Activated naive CD8-positive, alpha-beta T cell treated with anti-CD3 and anti-CD28 coated beads for 36 hours (primary cell): ENCODE data around the gene ZNF827. TPM values are rescaled to one million over a fixed set of nuclear protein-coding genes. Genes with fewer than 3 reads are reported as not detected.

Experiments
- DNase-seq: peaks from one replicate; pipeline ENCODE4 v3.0.0; 2021
- H3K27ac Mint-ChIP-seq: one replicate; pipeline ENCODE4 v1.8.0; 2022; ENCODE audit warnings: mild to moderate bottlenecking, moderate library complexity, mixed read lengths
- H3K27me3 Mint-ChIP-seq: one replicate; pipeline ENCODE4 v1.8.0; 2022; ENCODE audit warnings: mild to moderate bottlenecking, mixed read lengths
- H3K36me3 Mint-ChIP-seq: one replicate; pipeline ENCODE4 v1.8.0; 2021; ENCODE audit warnings: mild to moderate bottlenecking, mixed read lengths
- H3K4me1 Mint-ChIP-seq: one replicate; pipeline ENCODE4 v1.8.0; 2021; ENCODE audit warnings: mixed read lengths
- H3K4me3 Mint-ChIP-seq: one replicate; pipeline ENCODE4 v1.8.0; 2022; ENCODE audit warnings: mild to moderate bottlenecking, moderate library complexity, mixed read lengths
- H3K9me3 Mint-ChIP-seq: one replicate; pipeline ENCODE4 v1.8.0; 2022; ENCODE audit warnings: mixed read lengths
- total RNA-seq, 2 experiments: library from RNA; stranded (reverse); gene quantifications; one replicate each; pipeline ENCODE4 v1.2.3, GENCODE V29; 2021

Gene ZNF827
- total RNA-seq, 2 experiments from 2014 or later: 22.8 to 23.0 TPM

- peaks cover 18% of the 10 kb centered on the region for H3K27me3 Mint-ChIP-seq
- no peaks in the 10 kb centered on the region for H3K36me3 Mint-ChIP-seq
- H3K9me3 Mint-ChIP-seq: no peaks in the 10 kb centered on the region
- H3K27ac Mint-ChIP-seq: no peak overlapping the region
- no peak for DNase-seq
- no peak overlapping the region for H3K4me3 Mint-ChIP-seq
- H3K4me1 Mint-ChIP-seq: peaks cover 11% of the 10 kb centered on the region
Observed at GRCh38 chr4:145735827-145736226, 202.8 kb downstream of the ZNF827 start.

GRCh38 chr4:145735347-145735675 lies 203.3 kb downstream of the ZNF827 start:
- H3K4me1 Mint-ChIP-seq: peaks cover 11% of the 10 kb centered on the region
- DNase-seq: no peak
- no peaks in the 10 kb centered on the region for H3K9me3 Mint-ChIP-seq

GRCh38 chr4:145734576-145735346 lies 203.9 kb downstream of the ZNF827 start:
- H3K27ac Mint-ChIP-seq: no peak overlapping the region
- peaks cover 11% of the 10 kb centered on the region for H3K4me1 Mint-ChIP-seq
- H3K9me3 Mint-ChIP-seq: no peaks in the 10 kb centered on the region
- DNase-seq: no peak
- H3K27me3 Mint-ChIP-seq: peaks cover 20% of the 10 kb centered on the region
- no peak overlapping the region for H3K4me3 Mint-ChIP-seq
- H3K36me3 Mint-ChIP-seq: no peaks in the 10 kb centered on the region

More at GRCh38 chr4:145735347-145735675, 203.3 kb downstream of the ZNF827 start:
- Mint-ChIP-seq H3K27me3 (peaks cover 16% of the 10 kb centered on the region), H3K27ac (no peak overlapping the region), H3K4me3 (no peak overlapping the region), H3K36me3 (no peaks in the 10 kb centered on the region)

GRCh38 chr4:145734031-145734430 lies 204.6 kb downstream of the ZNF827 start:
- Mint-ChIP-seq H3K27ac (no peak overlapping the region), H3K4me1 (peaks cover 11% of the 10 kb centered on the region), H3K9me3 (no peaks in the 10 kb centered on the region), H3K27me3 (peaks cover 25% of the 10 kb centered on the region), H3K4me3 (no peak overlapping the region), H3K36me3 (no peaks in the 10 kb centered on the region)
- DNase-seq: no peak

GRCh38 chr4:145732895-145733880 lies 205.4 kb downstream of the ZNF827 start:
- Mint-ChIP-seq H3K36me3 (no peaks in the 10 kb centered on the region), H3K27me3 (peaks cover 27% of the 10 kb centered on the region), H3K4me1 (peaks cover 11% of the 10 kb centered on the region), H3K27ac (peak overlapping the region; percentile 60), H3K9me3 (no peaks in the 10 kb centered on the region), H3K4me3 (peak overlapping the region; percentile 73)
- DNase-seq: peak; percentile 90

- DNase-seq: no peak
- peak overlapping the region; percentile 72 for H3K4me3 Mint-ChIP-seq
- no peaks in the 10 kb centered on the region for H3K36me3 Mint-ChIP-seq
- peaks cover 29% of the 10 kb centered on the region for H3K27me3 Mint-ChIP-seq
- peaks cover 11% of the 10 kb centered on the region for H3K4me1 Mint-ChIP-seq
- peak overlapping the region; percentile 42 for H3K27ac Mint-ChIP-seq
- H3K9me3 Mint-ChIP-seq: no peaks in the 10 kb centered on the region
Observed at GRCh38 chr4:145732001-145732815, 206.4 kb downstream of the ZNF827 start.

- no peak for DNase-seq
- Mint-ChIP-seq H3K36me3 (no peaks in the 10 kb centered on the region), H3K4me3 (no peak overlapping the region), H3K27me3 (peaks cover 29% of the 10 kb centered on the region), H3K9me3 (no peaks in the 10 kb centered on the region), H3K27ac (no peak overlapping the region), H3K4me1 (peaks cover 11% of the 10 kb centered on the region)
Observed at GRCh38 chr4:145731028-145731427, 207.6 kb downstream of the ZNF827 start.

- Mint-ChIP-seq H3K9me3 (no peaks in the 10 kb centered on the region), H3K27ac (no peak overlapping the region), H3K4me3 (no peak overlapping the region), H3K36me3 (no peaks in the 10 kb centered on the region), H3K27me3 (peaks cover 32% of the 10 kb centered on the region), H3K4me1 (peaks cover 11% of the 10 kb centered on the region)
- DNase-seq: no peak
Observed at GRCh38 chr4:145730026-145730425, 208.6 kb downstream of the ZNF827 start.

- H3K4me1 Mint-ChIP-seq: peaks cover 14% of the 10 kb centered on the region
- no peak for DNase-seq
- H3K27ac Mint-ChIP-seq: no peak overlapping the region
- no peaks in the 10 kb centered on the region for H3K9me3 Mint-ChIP-seq
- no peak overlapping the region for H3K4me3 Mint-ChIP-seq
- H3K27me3 Mint-ChIP-seq: peaks cover 21% of the 10 kb centered on the region
- no peaks in the 10 kb centered on the region for H3K36me3 Mint-ChIP-seq
Observed at GRCh38 chr4:145723336-145723735, 215.3 kb downstream of the ZNF827 start.

GRCh38 chr4:145722561-145722960 lies 216.1 kb downstream of the ZNF827 start:
- DNase-seq: no peak
- H3K4me1 Mint-ChIP-seq: peaks cover 14% of the 10 kb centered on the region
- peaks cover 24% of the 10 kb centered on the region for H3K27me3 Mint-ChIP-seq
- no peak overlapping the region for H3K27ac Mint-ChIP-seq
- no peaks in the 10 kb centered on the region for H3K36me3 Mint-ChIP-seq
- no peak overlapping the region for H3K4me3 Mint-ChIP-seq
- H3K9me3 Mint-ChIP-seq: no peaks in the 10 kb centered on the region

GRCh38 chr4:145720656-145721055 lies 218.0 kb downstream of the ZNF827 start:
- Mint-ChIP-seq H3K27me3 (peaks cover 27% of the 10 kb centered on the region), H3K4me1 (peaks cover 14% of the 10 kb centered on the region), H3K36me3 (no peaks in the 10 kb centered on the region), H3K27ac (peak overlapping the region; percentile 67), H3K4me3 (no peak overlapping the region), H3K9me3 (no peaks in the 10 kb centered on the region)
- no peak for DNase-seq

- Mint-ChIP-seq H3K4me3 (peak overlapping the region; percentile 49), H3K36me3 (no peaks in the 10 kb centered on the region), H3K4me1 (peaks cover 14% of the 10 kb centered on the region), H3K27ac (peak overlapping the region; percentile 67), H3K9me3 (no peaks in the 10 kb centered on the region), H3K27me3 (peaks cover 25% of the 10 kb centered on the region)
- DNase-seq: peak; percentile 51
Observed at GRCh38 chr4:145719752-145720624, 218.6 kb downstream of the ZNF827 start.

GRCh38 chr4:145716661-145717200 lies 221.9 kb downstream of the ZNF827 start:
- H3K9me3 Mint-ChIP-seq: peaks cover 11% of the 10 kb centered on the region

GRCh38 chr4:145716200-145716599 lies 222.4 kb downstream of the ZNF827 start:
- DNase-seq: no peak
- Mint-ChIP-seq H3K4me3 (no peak overlapping the region), H3K4me1 (peaks cover 12% of the 10 kb centered on the region), H3K27ac (no peak overlapping the region), H3K9me3 (peaks cover 14% of the 10 kb centered on the region), H3K36me3 (peaks cover 3% of the 10 kb centered on the region), H3K27me3 (peaks cover 16% of the 10 kb centered on the region)

More at GRCh38 chr4:145716661-145717200, 221.9 kb downstream of the ZNF827 start:
- Mint-ChIP-seq H3K27ac (no peak overlapping the region), H3K36me3 (no peaks in the 10 kb centered on the region), H3K27me3 (peaks cover 21% of the 10 kb centered on the region), H3K4me3 (no peak overlapping the region), H3K4me1 (peaks cover 12% of the 10 kb centered on the region)
- no peak for DNase-seq
